Measurements from ENCODE around the gene ZNF497.
A peak's percentile ranks its signal among the peaks of the same experiment; 100 is the strongest.

Gene ZNF497

DNA sequence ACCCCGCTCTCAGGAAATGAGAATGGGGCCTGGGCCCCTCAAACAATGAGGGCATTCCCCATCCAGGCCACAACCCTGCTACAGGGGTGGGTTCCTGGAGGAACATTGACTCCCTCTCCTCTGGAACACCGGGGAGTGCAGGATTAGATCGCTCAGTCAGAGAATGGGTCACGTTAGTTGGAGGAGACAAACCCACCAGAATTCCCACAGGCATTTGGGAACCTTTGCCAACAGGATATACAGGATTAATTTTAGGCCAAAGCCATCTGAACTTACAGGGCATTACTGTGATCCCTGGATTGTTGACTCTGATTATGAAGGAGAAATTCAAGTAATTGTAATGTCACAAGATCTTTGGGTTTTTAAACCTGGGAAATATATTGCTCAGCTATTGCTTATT is 54.8 kb downstream of the ZNF497 start:
- TF ChIP-seq, protein P1, sequence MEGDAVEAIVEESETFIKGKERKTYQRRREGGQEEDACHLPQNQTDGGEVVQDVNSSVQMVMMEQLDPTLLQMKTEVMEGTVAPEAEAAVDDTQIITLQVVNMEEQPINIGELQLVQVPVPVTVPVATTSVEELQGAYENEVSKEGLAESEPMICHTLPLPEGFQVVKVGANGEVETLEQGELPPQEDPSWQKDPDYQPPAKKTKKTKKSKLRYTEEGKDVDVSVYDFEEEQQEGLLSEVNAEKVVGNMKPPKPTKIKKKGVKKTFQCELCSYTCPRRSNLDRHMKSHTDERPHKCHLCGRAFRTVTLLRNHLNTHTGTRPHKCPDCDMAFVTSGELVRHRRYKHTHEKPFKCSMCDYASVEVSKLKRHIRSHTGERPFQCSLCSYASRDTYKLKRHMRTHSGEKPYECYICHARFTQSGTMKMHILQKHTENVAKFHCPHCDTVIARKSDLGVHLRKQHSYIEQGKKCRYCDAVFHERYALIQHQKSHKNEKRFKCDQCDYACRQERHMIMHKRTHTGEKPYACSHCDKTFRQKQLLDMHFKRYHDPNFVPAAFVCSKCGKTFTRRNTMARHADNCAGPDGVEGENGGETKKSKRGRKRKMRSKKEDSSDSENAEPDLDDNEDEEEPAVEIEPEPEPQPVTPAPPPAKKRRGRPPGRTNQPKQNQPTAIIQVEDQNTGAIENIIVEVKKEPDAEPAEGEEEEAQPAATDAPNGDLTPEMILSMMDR (IDR thresholded peaks at IDR 0.05; ENCODE audit: low read depth, low read length), result no peak
- Histone ChIP-seq H3K4me3 (ENCODE audit: low read depth, low read length) (no peak overlapping the region), H3K9me3 (no peaks in the 10 kb centered on the region)

DNA sequence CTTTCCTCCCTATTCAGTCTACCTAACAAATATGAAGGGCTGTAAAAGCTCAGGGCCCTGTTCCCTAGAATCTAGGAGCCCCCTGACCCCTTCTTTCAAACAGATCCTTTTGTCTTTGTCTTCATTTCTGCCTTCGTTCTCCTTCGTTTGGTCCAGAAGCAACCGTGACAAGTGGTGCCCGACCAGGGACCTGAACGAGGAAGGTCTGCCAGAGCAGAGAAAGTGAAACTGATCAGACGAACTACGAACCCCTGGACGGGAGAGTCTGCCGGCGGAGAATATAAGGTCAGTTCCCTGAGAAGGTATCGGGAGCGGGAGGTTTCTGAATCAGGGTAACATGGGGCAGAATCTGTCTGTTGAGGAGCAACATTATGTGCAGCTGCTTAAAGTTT is 56.6 kb downstream of the ZNF497 start:
- H3K4me1 ChIP-seq, result no peaks in the 10 kb centered on the region
- no peaks in the 10 kb centered on the region for H3K9me3 ChIP-seq
- peak overlapping the region; percentile 97 for H3K4me3 ChIP-seq (ENCODE audit: low read depth, low read length)
- H3K36me3 ChIP-seq, result peaks cover 51% of the 10 kb centered on the region
- TF ChIP-seq, protein P1 (IDR thresholded peaks at IDR 0.05; ENCODE audit: low read depth, low read length), result no peak
- DNase-seq, result no peak
- H3K27me3 ChIP-seq, result no peaks in the 10 kb centered on the region

More for the DNA sequence above, 54.8 kb downstream of the ZNF497 start:
- H3K27me3 ChIP-seq, result no peaks in the 10 kb centered on the region
- peaks cover 61% of the 10 kb centered on the region for H3K36me3 ChIP-seq
- no peaks in the 10 kb centered on the region for H3K4me1 ChIP-seq
- no peak for DNase-seq

DNA sequence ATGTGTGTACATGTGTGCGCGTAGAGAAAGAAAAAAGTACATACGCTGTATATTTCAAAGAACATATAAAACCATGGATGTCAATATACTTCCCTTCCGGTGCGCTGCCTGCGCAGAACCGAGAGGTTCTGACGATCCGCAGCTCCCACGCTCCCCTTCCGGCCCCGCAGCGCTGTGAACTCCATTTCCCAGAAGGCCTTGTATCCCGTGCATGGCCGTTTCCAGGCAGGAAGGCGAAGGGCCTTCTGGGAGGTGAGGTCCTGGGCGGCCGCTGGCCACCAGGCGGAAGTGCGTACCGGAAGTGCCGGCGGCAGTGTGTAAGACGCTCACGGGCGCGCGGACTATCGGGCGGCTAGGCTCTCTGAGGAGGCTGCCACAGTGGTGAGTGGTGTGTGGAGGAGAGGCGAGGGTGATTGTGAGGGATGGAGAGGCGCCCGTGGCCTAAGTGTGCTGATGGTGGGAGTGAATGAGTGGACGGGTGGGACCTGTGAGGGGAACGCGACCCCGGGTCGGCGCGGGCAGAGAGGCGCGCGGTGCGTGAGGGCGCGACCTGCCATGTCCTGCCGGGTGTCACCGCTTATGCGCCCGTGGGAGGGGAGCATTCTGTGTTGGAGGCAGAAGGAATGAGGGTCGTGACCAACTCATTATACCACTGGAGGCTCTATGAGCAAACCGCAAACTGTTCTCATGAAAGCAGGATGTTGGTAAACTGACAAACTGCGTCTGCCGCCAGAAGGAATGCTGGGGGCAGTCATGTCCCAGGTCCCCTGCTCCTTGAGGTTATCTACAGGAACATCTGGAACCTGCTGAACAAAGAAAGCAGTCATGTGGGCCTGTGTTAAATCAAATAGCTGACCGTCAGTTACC is 57.3 kb downstream of the ZNF497 start, which contains the start of gene ERVK3-1:
TSS of gene ERVK3-1 (plus strand) at position 313 of the 867 bp plus-strand sequence. CDS start 6,792 bp downstream, outside the sequence.
- H3K9me3 ChIP-seq, result no peaks in the 10 kb centered on the region
- H3K4me3 ChIP-seq (ENCODE audit: low read depth, low read length), result peak within 1 kb of the TSS; percentile 97
- H3K36me3 ChIP-seq, result peaks cover 53% of the 10 kb centered on the region
- H3K4me1 ChIP-seq, result no peaks in the 10 kb centered on the region
- peak; percentile 96 for DNase-seq
- H3K27me3 ChIP-seq, result no peaks in the 10 kb centered on the region
- TF ChIP-seq, protein P1 (IDR thresholded peaks at IDR 0.05; ENCODE audit: low read depth, low read length), result no peak

DNA sequence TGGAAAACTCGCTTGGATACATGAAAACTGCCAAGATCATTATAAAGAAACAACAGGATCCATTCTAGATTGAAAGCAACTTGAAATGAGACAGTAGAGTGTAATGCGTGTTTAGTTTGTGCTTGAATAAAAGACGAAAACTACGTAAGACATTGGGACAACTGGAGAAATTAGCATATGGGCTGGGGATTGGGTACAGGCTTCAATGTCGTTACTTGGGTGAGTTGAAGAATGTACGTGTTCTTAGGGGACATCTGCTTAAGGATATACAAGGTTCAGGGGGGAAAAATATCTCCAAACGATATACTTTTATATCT is 57.8 kb downstream of the ZNF497 start:
- no peaks in the 10 kb centered on the region for H3K4me1 ChIP-seq
- no peak for DNase-seq
- H3K9me3 ChIP-seq, result no peaks in the 10 kb centered on the region
- H3K27me3 ChIP-seq, result no peaks in the 10 kb centered on the region
- TF ChIP-seq, protein P1 (IDR thresholded peaks at IDR 0.05; ENCODE audit: low read depth, low read length), result no peak
- H3K36me3 ChIP-seq, result peaks cover 53% of the 10 kb centered on the region
- H3K4me3 ChIP-seq (ENCODE audit: low read depth, low read length), result peak overlapping the region; percentile 97

All from BE2C (cell line).